DLD1 (cell line): Measurements from ENCODE around the gene HOXC4.
"Not testable (repeated sequence)": the region's sequence is repeated elsewhere in the genome, so short reads cannot be mapped to it uniquely, and the experiment has no call there.

Experiments used
- in situ Hi-C: cut with HindIII; loops from 2 replicates; pipeline ENCODE4 v1.10.0; 2017; ENCODE audit warnings: low sequenced_read_pairs

The HOXC4 gene

GRCh38 chr12:54051874-54052437 is 1.7 kb upstream of the HOXC4 start:
- in situ Hi-C loops, result no loop called here

- in situ Hi-C loops, result no loop called here
These were observed 1.1 kb upstream of the HOXC4 start for GRCh38 chr12:54052438-54053002.

GRCh38 chr12:54053003-54053750 is 458 bp upstream of the HOXC4 start:
- in situ Hi-C loops, result no loop called here

GRCh38 chr12:54054742-54055194 is 1.1 kb downstream of the HOXC4 start:
- in situ Hi-C loops, result no loop called here

GRCh38 chr12:54055552-54055951 is 1.9 kb downstream of the HOXC4 start:
- in situ Hi-C loops, result no loop called here

- in situ Hi-C loops, result no loop called here
These were observed 2.5 kb downstream of the HOXC4 start for GRCh38 chr12:54056110-54056509.

- in situ Hi-C loops, result no loop called here
These were observed 4.6 kb downstream of the HOXC4 start for GRCh38 chr12:54058128-54058768.

GRCh38 chr12:54059668-54060067 is 6.0 kb downstream of the HOXC4 start:
- in situ Hi-C loops, result no loop called here

- in situ Hi-C loops, result no loop called here
These were observed 6.7 kb downstream of the HOXC4 start for GRCh38 chr12:54060174-54060974.

GRCh38 chr12:54060975-54061778 is 7.5 kb downstream of the HOXC4 start:
- in situ Hi-C loops, result no loop called here

GRCh38 chr12:54065677-54066076 is 12.0 kb downstream of the HOXC4 start:
- in situ Hi-C loops, result no loop called here

- in situ Hi-C loops, result no loop called here
These were observed 12.8 kb downstream of the HOXC4 start for GRCh38 chr12:54066408-54066807.

GRCh38 chr12:54068418-54069070 is 14.9 kb downstream of the HOXC4 start:
- in situ Hi-C loops, result no loop called here

- in situ Hi-C loops, result no loop called here
These were observed 18.3 kb downstream of the HOXC4 start for GRCh38 chr12:54071942-54072341.

GRCh38 chr12:54074308-54074707 is 20.7 kb downstream of the HOXC4 start:
- in situ Hi-C loops, result no loop called here

GRCh38 chr12:54075409-54075808 is 21.8 kb downstream of the HOXC4 start:
- in situ Hi-C loops, result no loop called here

- in situ Hi-C loops, result no loop called here
These were observed 22.3 kb downstream of the HOXC4 start for GRCh38 chr12:54075974-54076373.

GRCh38 chr12:54077843-54078242 is 24.2 kb downstream of the HOXC4 start:
- in situ Hi-C loops, result not testable (repeated sequence)

- in situ Hi-C loops, result not testable (repeated sequence)
These were observed 25.5 kb downstream of the HOXC4 start for GRCh38 chr12:54079115-54079514.
